H1 (cell line): Measurements from ENCODE around the gene CAPN2. TPM values are rescaled to one million over a fixed set of nuclear protein-coding genes. Genes with fewer than 3 reads are reported as not detected.

ENCODE experiments used
- CTCF ChIA-PET: fragments of 300-600 bp; sonication (Branson Sonifier 250); formaldehyde crosslinking; loops from one replicate; lab custom pipeline; 2021; ENCODE audit not compliant: partially characterized antibody; lab: Charles Lee
- POLR2A ChIA-PET: fragments of 300-600 bp; sonication (Branson Sonifier 250); formaldehyde crosslinking; loops from one replicate; lab custom pipeline; 2021; ENCODE audit warnings: inconsistent platforms; ENCODE audit not compliant: partially characterized antibody; lab: Charles Lee
- DNase-seq, 2 experiments: peaks; one replicate each; pipeline versions ENCODE4 v3.0.0 to v3.0.0-alpha.2; 2010 to 2022; ENCODE audit warnings: low spot score in 2 of 2, low read depth in 1 of 2, mixed read lengths in 1 of 2
- FAIRE-seq: peaks from 2 replicates; lab custom pipeline; 2011; peaks lifted over from hg19 to GRCh38; lab: Jason Lieb, UNC
- H2AFZ ChIP-seq: 2 replicates; pipeline ENCODE4 v1.8.1; 2012; ENCODE audit warnings: low read length, inconsistent platforms
- H2AK5ac ChIP-seq: 2 replicates; pipeline ENCODE4 v1.6.1; 2013; ENCODE audit warnings: low read depth, low read length
- H2BK120ac ChIP-seq: replicated peaks from 2 replicates; pipeline ENCODE3; 2013; ENCODE audit warnings: low read depth, low read length, inconsistent platforms
- H2BK12ac ChIP-seq: 2 replicates; pipeline ENCODE4 v1.6.1; 2013; ENCODE audit warnings: low read depth, low read length
- H2BK15ac ChIP-seq: 2 replicates; pipeline ENCODE4 v1.6.1; 2013; ENCODE audit warnings: low read length
- H2BK20ac ChIP-seq: 2 replicates; pipeline ENCODE4 v1.6.1; 2013; ENCODE audit warnings: low read length
- H2BK5ac ChIP-seq: 2 replicates; pipeline ENCODE4 v1.6.1; 2013; ENCODE audit warnings: low read depth, low read length
- H3K14ac ChIP-seq: 2 replicates; pipeline ENCODE4 v1.6.1; 2013; ENCODE audit warnings: inconsistent platforms; ENCODE audit not compliant: insufficient read length
- H3K18ac ChIP-seq: 2 replicates; pipeline ENCODE4 v1.6.1; 2013; ENCODE audit warnings: low read length; ENCODE audit errors: extremely low read depth
- H3K23ac ChIP-seq: 2 replicates; pipeline ENCODE4 v1.6.1; 2013; ENCODE audit warnings: inconsistent platforms; ENCODE audit not compliant: insufficient read length
- H3K23me2 ChIP-seq: 2 replicates; pipeline ENCODE4 v1.6.1; 2013; ENCODE audit warnings: low read depth, low read length
- H3K27ac ChIP-seq: 2 replicates; pipeline ENCODE4 v1.6.1; 2011; ENCODE audit warnings: low read depth, low read length, inconsistent platforms
- H3K27me3 ChIP-seq, 4 experiments: replicated peaks in 1 of 4; 1 replicate in 1 of 4; 2 replicates in 3 of 4; pipeline versions ENCODE4 v1.6.1 to v1.8.1; 2011 to 2013; ENCODE audit warnings: low read length in 3 of 4, mild to moderate bottlenecking in 3 of 4, inconsistent platforms in 2 of 4, mixed read lengths in 2 of 4, moderate library complexity in 1 of 4; ENCODE audit not compliant: control insufficient read depth in 3 of 4, insufficient read depth in 3 of 4; ENCODE audit errors: extremely low read depth in 1 of 4
- H3K36me3 ChIP-seq, 4 experiments: 2 replicates each; pipeline versions ENCODE4 v1.6.1 to v1.8.1; 2011 to 2013; ENCODE audit warnings: mild to moderate bottlenecking in 4 of 4, low read length in 3 of 4, moderate library complexity in 2 of 4, control low read depth in 1 of 4, inconsistent platforms in 1 of 4; ENCODE audit not compliant: insufficient read depth in 4 of 4, control insufficient read depth in 2 of 4
- H3K4ac ChIP-seq: replicated peaks from 2 replicates; pipeline ENCODE3; 2013; ENCODE audit warnings: low read length, low read depth, mixed read lengths, inconsistent platforms; ENCODE audit not compliant: insufficient read length
- H3K4me1 ChIP-seq, 4 experiments: replicated peaks in 1 of 4; 1 replicate in 1 of 4; 2 replicates in 3 of 4; pipeline versions ENCODE4 v1.6.1 to v1.8.1; 2011 to 2013; ENCODE audit warnings: low read length in 3 of 4, inconsistent platforms in 2 of 4, mixed read lengths in 1 of 4; ENCODE audit not compliant: insufficient read depth in 4 of 4, control insufficient read depth in 3 of 4
- H3K4me2 ChIP-seq, 2 experiments: 2 replicates each; pipeline versions ENCODE4 v1.6.1 to v1.8.1; 2011 to 2013; ENCODE audit warnings: low read depth in 2 of 2, low read length in 2 of 2, control low read depth in 1 of 2, inconsistent platforms in 1 of 2, mild to moderate bottlenecking in 1 of 2; ENCODE audit not compliant: insufficient read depth in 1 of 2
- H3K4me3 ChIP-seq, 4 experiments: fragments of 200-600, 300-600 bp in 1 of 4; sonication (generic), shearing (Covaris generic), sonication (Bioruptor Twin) in 1 of 4; 2 replicates each; pipeline versions ENCODE4 v1.5.1 to v1.8.1; 2011 to 2016; ENCODE audit warnings: low read length in 4 of 4, low read depth in 3 of 4, control low read depth in 2 of 4, inconsistent platforms in 2 of 4, mild to moderate bottlenecking in 2 of 4, mixed read lengths in 1 of 4, moderate library complexity in 1 of 4; ENCODE audit not compliant: insufficient read depth in 2 of 4; ENCODE audit errors: extremely low read depth in 1 of 4
- H3K56ac ChIP-seq: replicated peaks from 2 replicates; pipeline ENCODE3; 2013; ENCODE audit warnings: low read depth, mild to moderate bottlenecking, mixed read lengths, low read length, inconsistent platforms; ENCODE audit not compliant: insufficient read length
- H3K79me1 ChIP-seq: 2 replicates; pipeline ENCODE4 v1.6.1; 2013; ENCODE audit warnings: low read depth, low read length, control low read depth
- H3K79me2 ChIP-seq, 2 experiments: 2 replicates each; pipeline versions ENCODE4 v1.6.1 to v1.8.1; 2012 to 2013; ENCODE audit warnings: low read length in 2 of 2, mild to moderate bottlenecking in 2 of 2, inconsistent platforms in 1 of 2; ENCODE audit not compliant: insufficient read depth in 2 of 2, control insufficient read depth in 1 of 2
- H3K9ac ChIP-seq, 4 experiments: replicated peaks in 1 of 4; 1 replicate in 1 of 4; 2 replicates in 3 of 4; pipeline versions ENCODE4 v1.6.1 to v1.8.1; 2011 to 2013; ENCODE audit warnings: low read depth in 3 of 4, low read length in 3 of 4, control low read depth in 2 of 4, mild to moderate bottlenecking in 2 of 4, moderate library complexity in 2 of 4, inconsistent platforms in 1 of 4; ENCODE audit errors: extremely low read depth in 1 of 4
- H3K9me3 ChIP-seq, 2 experiments: 2 replicates each; pipeline versions ENCODE4 v1.6.1 to v1.8.1; 2012 to 2013; ENCODE audit warnings: mild to moderate bottlenecking in 2 of 2, moderate library complexity in 2 of 2, control low read depth in 1 of 2, inconsistent platforms in 1 of 2, low read depth in 1 of 2, low read length in 1 of 2, mixed read lengths in 1 of 2; ENCODE audit not compliant: insufficient read depth in 2 of 2
- H4K20me1 ChIP-seq, 2 experiments: replicated peaks in 1 of 2; 2 replicates each; pipeline versions ENCODE3 to v1.8.1; 2011 to 2013; ENCODE audit warnings: inconsistent platforms in 2 of 2, low read length in 2 of 2, mild to moderate bottlenecking in 1 of 2; ENCODE audit not compliant: insufficient read depth in 2 of 2, control insufficient read depth in 1 of 2
- H4K5ac ChIP-seq: 2 replicates; pipeline ENCODE4 v1.6.1; 2013; ENCODE audit warnings: low read length, low read depth, mixed read lengths, inconsistent platforms; ENCODE audit not compliant: insufficient read length
- H4K8ac ChIP-seq: 2 replicates; pipeline ENCODE4 v1.8.0; 2013; ENCODE audit warnings: mild to moderate bottlenecking, moderate library complexity, low read length, inconsistent platforms; ENCODE audit not compliant: insufficient read depth; ENCODE audit errors: extremely low read depth
- H4K91ac ChIP-seq: replicated peaks from 2 replicates; pipeline ENCODE3; 2013; ENCODE audit warnings: low read length, mixed read lengths, inconsistent platforms; ENCODE audit not compliant: insufficient read length
- ASH2L ChIP-seq: fragments of 200-600, 300-600 bp; sonication (generic); IDR thresholded peaks from one replicate; pipeline ENCODE4 v1.7.1; 2017; ENCODE audit warnings: low read length
- CREB1 ChIP-seq: IDR thresholded peaks from 2 replicates; pipeline ENCODE4 v1.6.1; 2012; ENCODE audit warnings: inconsistent platforms
- GABPA ChIP-seq: IDR thresholded peaks from 2 replicates; pipeline ENCODE4 v1.6.1; 2011; ENCODE audit warnings: mild to moderate bottlenecking, low read length, moderate library complexity, borderline replicate concordance; ENCODE audit not compliant: insufficient read depth
- HDAC2 ChIP-seq, 2 experiments: fragments of 300-600 bp in 1 of 2; sonication (generic) in 1 of 2; IDR thresholded peaks; 2 replicates each; pipeline ENCODE4 v1.6.1; 2011 to 2012; ENCODE audit warnings: low read depth in 2 of 2, low read length in 2 of 2, mild to moderate bottlenecking in 2 of 2, moderate library complexity in 2 of 2, borderline replicate concordance in 1 of 2, inconsistent platforms in 1 of 2
- PHF8 ChIP-seq: fragments of 200-600 bp; sonication (generic); conservative IDR thresholded peaks from 2 replicates; pipeline ENCODE4 v1.7.1; 2012; ENCODE audit warnings: low read depth, mild to moderate bottlenecking, inconsistent platforms, low read length, moderate library complexity
- POLR2AphosphoS5 ChIP-seq: IDR thresholded peaks from 2 replicates; pipeline ENCODE4 v1.6.1; 2011; ENCODE audit warnings: low read depth, low read length
- SIRT6 ChIP-seq: IDR thresholded peaks from one replicate; pipeline ENCODE4 v1.7.1; 2012; ENCODE audit warnings: low read length, inconsistent platforms
- WGBS, 2 experiments: shearing (Covaris generic) in 1 of 2; methylation state at CpG; one replicate each; pipeline versions ENCODE4 v1.1.6 to v1.1.7; 2013 to 2015; ENCODE audit warnings: low lambda C conversion rate in 2 of 2, mixed read lengths in 2 of 2, inconsistent platforms in 1 of 2, low coverage in 1 of 2, missing lambda C conversion rate in 1 of 2; ENCODE audit not compliant: insufficient replicate concordance in 2 of 2, insufficient coverage in 1 of 2, insufficient read length in 1 of 2; ENCODE audit errors: extremely low coverage in 1 of 2, missing lambda C conversion rate in 1 of 2; 5-methylcytosine and 5-hydroxymethylcytosine counted together
- polyA plus RNA-seq, 7 experiments: library from polyadenylated mRNA; depleted of rRNA in 3 of 7; stranded (reverse) in 5 of 7; unstranded in 2 of 7; fragments of >200 nt in 5 of 7; fragments of 200-250 nt in 2 of 7; gene quantifications; 1 replicate in 5 of 7; 2 replicates in 1 of 7; 4 replicates in 1 of 7; pipeline versions ENCODE4 v1.2.1 to v1.2.3, GENCODE V29; 2011 to 2013; ENCODE audit warnings: missing spikeins in 2 of 7, mixed read lengths in 2 of 7
- total RNA-seq: library from RNA; stranded (reverse); fragmentation: NEBNext Ultra II Directional; extraction: Animal tissue kit (Norgen Biotek cat#: 25700); gene quantifications from 2 replicates; pipeline ENCODE4 v1.2.1, GENCODE V29; 2021
- TF ChIP-seq, protein P1 (sequence below): IDR thresholded peaks from 2 replicates; pipeline ENCODE4 v1.6.1; 2012; ENCODE audit warnings: inconsistent platforms

CAPN2 gene
- total and polyA plus RNA-seq, 2 of the 8 experiments (the other 6 are each of a cell fraction or from before 2014, with no cell fraction given) = 9.2 to 10.3 TPM

DNA sequence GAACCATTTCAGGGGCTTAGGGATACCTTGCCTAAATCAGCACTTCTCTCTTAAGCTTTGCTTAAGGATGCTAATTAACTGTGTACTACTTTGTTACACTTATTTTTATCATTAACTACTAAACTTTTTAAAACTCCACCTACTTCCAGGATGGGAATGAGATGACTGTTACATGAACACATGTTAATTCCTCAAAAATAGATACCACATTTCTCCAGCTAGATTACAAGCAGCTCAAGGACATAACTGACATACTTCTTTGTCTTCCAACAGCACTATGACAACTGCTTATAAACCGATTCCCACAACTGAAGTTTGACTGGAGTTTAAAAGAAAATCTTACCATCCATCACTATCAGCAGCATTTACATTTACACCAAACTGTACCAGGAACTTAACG lies 79.7 kb downstream of the CAPN2 start:
- no peak overlapping the region for H2BK120ac ChIP-seq
- no peak overlapping the region for H2BK12ac ChIP-seq
- TF ChIP-seq ASH2L = no peak
- no peak for TF ChIP-seq HDAC2 (IDR thresholded peaks at IDR 0.05; ENCODE audit: borderline replicate concordance in 1 of 2, low read depth in 2 of 2, low read length in 2 of 2)
- TF ChIP-seq, protein P1, sequence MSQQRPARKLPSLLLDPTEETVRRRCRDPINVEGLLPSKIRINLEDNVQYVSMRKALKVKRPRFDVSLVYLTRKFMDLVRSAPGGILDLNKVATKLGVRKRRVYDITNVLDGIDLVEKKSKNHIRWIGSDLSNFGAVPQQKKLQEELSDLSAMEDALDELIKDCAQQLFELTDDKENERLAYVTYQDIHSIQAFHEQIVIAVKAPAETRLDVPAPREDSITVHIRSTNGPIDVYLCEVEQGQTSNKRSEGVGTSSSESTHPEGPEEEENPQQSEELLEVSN = no peak
- TF ChIP-seq SIRT6 = no peak
- no peak for TF ChIP-seq PHF8
- TF ChIP-seq GABPA = no peak
- no peak for TF ChIP-seq POLR2AphosphoS5
- no peak for TF ChIP-seq CREB1
- CTCF ChIA-PET = interaction anchor here (0.6 kb wide), 1 partner anchor 560 kb away, joined by 4 read pairs; no protein-coding TSS in a partner anchor
- no peaks in the 10 kb centered on the region for H3K9me3 ChIP-seq
- H3K79me2 ChIP-seq = no peaks in the 10 kb centered on the region
- H4K91ac ChIP-seq = no peak overlapping the region
- H2BK20ac ChIP-seq = no peak overlapping the region
- no peaks in the 10 kb centered on the region for H4K20me1 ChIP-seq
- DNase-seq = no peak
- H3K27me3 ChIP-seq = no peaks in the 10 kb centered on the region
- H3K4ac ChIP-seq = no peak overlapping the region
- H4K8ac ChIP-seq = no peak overlapping the region
- H3K9ac ChIP-seq = no peak overlapping the region
- H3K79me1 ChIP-seq = no peaks in the 10 kb centered on the region
- H4K5ac ChIP-seq = no peak overlapping the region
- no peak overlapping the region for H3K14ac ChIP-seq
- no peak overlapping the region for H3K23ac ChIP-seq
- H2BK5ac ChIP-seq = no peak overlapping the region
- H3K56ac ChIP-seq = no peak overlapping the region
- POLR2A ChIA-PET = no interaction called here
- FAIRE-seq = no peak
- no peak overlapping the region for H2AK5ac ChIP-seq
- H2BK15ac ChIP-seq = no peak overlapping the region
- H3K27ac ChIP-seq = no peak overlapping the region
- no peaks in the 10 kb centered on the region for H3K4me1 ChIP-seq
- H3K23me2 ChIP-seq = no peaks in the 10 kb centered on the region
- WGBS, 2 experiments = 97% methylated on average over 2 of the region's 2 CpGs; no CpG with 5 or more reads in 1 of the 2 experiments
- no peak overlapping the region for H3K4me3 ChIP-seq
- no peak overlapping the region for H2AFZ ChIP-seq
- H3K18ac ChIP-seq = no peak overlapping the region
- H3K36me3 ChIP-seq = peaks cover 3 to 50% (median 14%) of the 10 kb centered on the region in 4 experiments; a peak in 6 of 8 replicates
- H3K4me2 ChIP-seq = no peak overlapping the region
